Central memory CD8-positive, alpha-beta T cell (primary cell): ENCODE results near the gene CUL1.
A peak's percentile ranks its signal among the peaks of the same experiment; 100 is the strongest.

ENCODE experiments used
- ATAC-seq: fragments of 150-1000 bp; cut with Tn5 transposase; replicated peaks from 2 replicates; pipeline ENCODE4 v1.10.0; 2022; ENCODE audit warnings: mild to moderate bottlenecking, moderate FRiP score, moderate number of reproducible peaks; ENCODE audit not compliant: poor library complexity, severe bottlenecking; ENCODE audit errors: extremely low read depth
- DNase-seq, 2 donors: peaks; one replicate each; pipeline ENCODE4 v3.0.0; 2021; ENCODE audit warnings: low spot score in 2 of 2
- H3K27ac Mint-ChIP-seq: one replicate; pipeline ENCODE4 v1.8.0; 2022; ENCODE audit warnings: low read depth, mild to moderate bottlenecking, moderate library complexity, mixed read lengths
- H3K27me3 Mint-ChIP-seq: one replicate; pipeline ENCODE4 v1.8.0; 2022; ENCODE audit warnings: mixed read lengths
- H3K36me3 Mint-ChIP-seq: one replicate; pipeline ENCODE4 v1.8.0; 2022; ENCODE audit warnings: mild to moderate bottlenecking, moderate library complexity, mixed read lengths; ENCODE audit not compliant: insufficient read depth
- H3K4me1 Mint-ChIP-seq: one replicate; pipeline ENCODE4 v1.8.0; 2022; ENCODE audit warnings: mixed read lengths
- H3K4me3 Mint-ChIP-seq: one replicate; pipeline ENCODE4 v1.8.0; 2022; ENCODE audit warnings: mild to moderate bottlenecking, moderate library complexity, mixed read lengths
- H3K9me3 Mint-ChIP-seq: one replicate; pipeline ENCODE4 v1.8.0; 2022; ENCODE audit warnings: mixed read lengths

CUL1 gene

DNA sequence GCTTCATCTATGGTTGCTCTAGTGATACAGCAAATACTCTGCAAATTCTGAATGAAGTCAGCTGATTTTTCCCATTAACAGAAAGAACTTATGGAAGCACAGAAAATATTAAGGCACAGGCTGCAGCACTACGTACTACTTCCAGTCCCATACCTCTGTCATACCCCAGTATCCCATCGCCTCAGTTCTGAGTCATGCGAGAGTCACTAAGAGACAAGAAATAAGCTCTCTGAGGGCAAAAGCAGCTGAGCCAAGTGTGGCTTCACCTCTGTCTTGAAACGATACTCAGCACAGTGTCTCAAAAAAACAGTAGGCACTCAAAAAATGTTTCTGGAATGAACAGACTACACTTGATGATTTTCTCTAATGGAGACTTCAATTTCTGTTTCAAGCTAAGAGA lies 137.2 kb downstream of the CUL1 start:
- peaks cover 5% of the 10 kb centered on the region for H3K9me3 Mint-ChIP-seq
- no peak overlapping the region for H3K27ac Mint-ChIP-seq
- H3K4me3 Mint-ChIP-seq = no peak overlapping the region
- DNase-seq (no peak), ATAC-seq (no peak)
- H3K27me3 Mint-ChIP-seq = no peaks in the 10 kb centered on the region
- H3K36me3 Mint-ChIP-seq = peaks cover 6% of the 10 kb centered on the region
- peaks cover 22% of the 10 kb centered on the region for H3K4me1 Mint-ChIP-seq

GRCh38 chr7:148838905-148839304 lies 140.2 kb downstream of the CUL1 start:
- Mint-ChIP-seq H3K36me3 (peaks cover 4% of the 10 kb centered on the region), H3K27ac (peak overlapping the region; percentile 11), H3K4me1 (peaks cover 28% of the 10 kb centered on the region), H3K9me3 (peaks cover 5% of the 10 kb centered on the region), H3K4me3 (peak overlapping the region; percentile 18), H3K27me3 (no peaks in the 10 kb centered on the region)
- DNase-seq (no peak), ATAC-seq (peak; percentile 75)

DNA sequence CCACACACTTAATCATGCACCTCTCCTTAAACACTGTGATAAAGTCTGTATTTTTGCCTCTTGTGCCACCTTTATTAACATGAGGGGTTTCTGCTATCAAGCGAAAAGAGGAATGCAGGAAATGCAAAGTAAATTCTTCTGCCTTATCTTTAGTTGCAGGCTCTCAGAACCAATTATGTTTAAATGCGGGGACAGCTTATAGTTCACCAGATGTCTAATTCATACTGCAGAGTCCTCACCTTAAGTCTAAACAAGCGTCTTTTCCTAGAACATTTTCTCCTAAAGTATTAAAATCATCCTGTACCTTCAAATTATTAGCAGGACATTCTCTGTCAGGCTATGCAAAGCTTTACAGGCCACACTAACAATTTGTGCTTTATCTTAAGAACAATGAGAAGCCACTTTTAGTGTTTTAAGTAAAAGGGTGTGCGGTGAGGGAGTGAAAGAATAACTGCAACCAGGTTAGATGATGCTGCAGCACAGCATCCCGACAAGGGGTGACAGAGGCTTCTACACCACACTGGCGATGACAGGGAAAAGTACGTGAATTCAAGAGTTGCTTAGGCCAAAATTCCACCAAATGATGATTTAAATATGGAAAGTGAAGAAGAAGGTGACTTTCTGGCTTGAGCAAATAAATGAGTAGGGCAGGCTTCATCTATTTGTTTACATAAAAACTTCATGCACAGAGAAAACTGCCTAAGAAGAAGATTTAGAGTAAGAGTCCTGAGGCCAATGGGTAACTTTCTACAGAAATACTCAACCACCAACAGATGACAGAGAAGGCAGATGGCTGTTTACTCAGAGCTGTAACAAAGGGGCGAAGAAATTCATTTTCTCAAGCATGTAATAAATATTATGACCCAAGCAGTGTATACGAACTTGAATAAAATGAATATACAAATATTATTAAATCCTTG lies 149.4 kb downstream of the CUL1 start:
- Mint-ChIP-seq H3K36me3 (peaks cover 16% of the 10 kb centered on the region), H3K27me3 (no peaks in the 10 kb centered on the region), H3K27ac (no peak overlapping the region), H3K9me3 (no peaks in the 10 kb centered on the region), H3K4me1 (peaks cover 37% of the 10 kb centered on the region), H3K4me3 (no peak overlapping the region)
- ATAC-seq (no peak), DNase-seq (no peak)

- H3K4me1 Mint-ChIP-seq = peaks cover 37% of the 10 kb centered on the region
- DNase-seq (no peak), ATAC-seq (no peak)
- no peaks in the 10 kb centered on the region for H3K9me3 Mint-ChIP-seq
- no peak overlapping the region for H3K4me3 Mint-ChIP-seq
- no peak overlapping the region for H3K27ac Mint-ChIP-seq
- peaks cover 16% of the 10 kb centered on the region for H3K36me3 Mint-ChIP-seq
- H3K27me3 Mint-ChIP-seq = no peaks in the 10 kb centered on the region
Measured at GRCh38 chr7:148849393-148850098, 150.8 kb downstream of the CUL1 start.

- peaks cover 17% of the 10 kb centered on the region for H3K36me3 Mint-ChIP-seq
- H3K4me1 Mint-ChIP-seq = peaks cover 35% of the 10 kb centered on the region
- ATAC-seq = no peak
- no peak for DNase-seq
- H3K27me3 Mint-ChIP-seq = no peaks in the 10 kb centered on the region
- H3K4me3 Mint-ChIP-seq = no peak overlapping the region
- no peaks in the 10 kb centered on the region for H3K9me3 Mint-ChIP-seq
- H3K27ac Mint-ChIP-seq = no peak overlapping the region
Measured at GRCh38 chr7:148850564-148850963, 151.9 kb downstream of the CUL1 start.
